ENCODE data around the gene GTF2H4. TPM values are rescaled to one million over a fixed set of nuclear protein-coding genes. Genes with fewer than 3 reads are reported as not detected.
A peak's percentile ranks its signal among the peaks of the same experiment; 100 is the strongest.

The GTF2H4 gene
- polyA plus RNA-seq, 1 donor from 2014 or later = 101 TPM

DNA sequence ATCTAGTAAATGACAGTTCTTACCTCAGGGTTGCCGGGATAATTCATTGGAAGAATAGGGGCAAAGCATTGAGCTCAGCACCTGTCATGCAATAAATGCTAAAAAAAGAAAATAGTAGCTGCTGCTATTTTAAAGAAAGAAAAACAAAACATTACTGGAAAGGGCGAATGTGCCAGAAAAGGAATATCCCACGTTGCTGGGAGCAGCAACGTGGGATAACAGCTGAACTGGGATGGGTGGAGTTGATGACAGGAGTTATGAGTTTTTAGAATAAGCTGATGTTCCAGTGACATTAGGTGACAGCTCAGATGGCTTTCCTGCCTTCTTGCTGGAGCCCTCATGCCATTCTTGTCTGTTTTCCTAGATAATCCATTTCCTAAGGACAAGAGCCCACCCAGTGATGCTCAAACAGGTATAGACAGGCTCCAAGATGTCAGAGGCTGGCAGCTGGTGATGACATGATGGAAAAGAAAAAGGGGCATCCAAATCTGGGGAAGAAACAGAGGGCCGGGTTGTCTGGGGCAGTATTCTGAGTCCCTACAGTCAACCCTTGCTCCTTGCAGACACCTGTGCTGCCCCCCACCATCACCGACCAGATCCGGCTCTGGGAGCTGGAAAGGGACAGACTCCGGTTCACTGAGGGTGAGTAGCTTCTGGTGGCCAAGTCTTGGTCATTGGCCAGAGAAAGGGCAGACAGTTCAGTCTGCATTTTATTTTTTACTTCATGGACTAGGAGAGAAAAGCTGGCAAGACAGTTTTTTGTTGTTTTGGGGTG is 4.9 kb downstream of the GTF2H4 start:
- Histone ChIP-seq H2AFZ (ENCODE audit: low read depth, low read length) (no peak overlapping the region), H4K20me1 (ENCODE audit: insufficient read depth) (no peaks in the 10 kb centered on the region), H3K27ac (ENCODE audit: low read length) (no peak overlapping the region), H3K4me2 (ENCODE audit: low read length) (no peak overlapping the region), H3F3A (ENCODE audit: insufficient read depth, low read length, poor library complexity, severe bottlenecking) (no peaks in the 10 kb centered on the region), H3K9ac (ENCODE audit: low read length) (no peak overlapping the region), H3K36me3 (ENCODE audit: insufficient read depth, low read length) (peaks cover 7% of the 10 kb centered on the region), H3K79me2 (replicated peaks; ENCODE audit: insufficient read depth, low read length) (peaks cover 10% of the 10 kb centered on the region), H3K27me3 (ENCODE audit: insufficient read depth, low read depth, low read length) (no peaks in the 10 kb centered on the region), H3K4me3 (ENCODE audit: low read length) (no peak overlapping the region), H3K9me2 (ENCODE audit: insufficient read depth, low read length) (no peaks in the 10 kb centered on the region), H3K9me3 (ENCODE audit: low read length) (no peaks in the 10 kb centered on the region)
- TF ChIP-seq MXI1 (conservative IDR thresholded peaks at IDR 0.05; ENCODE audit: poor library complexity, severe bottlenecking) = no peak
- no peak for TF ChIP-seq EZH2 (IDR thresholded peaks at IDR 0.05; ENCODE audit: borderline replicate concordance, insufficient read depth, low read length, poor library complexity, severe bottlenecking)
- TF ChIP-seq, protein P1, sequence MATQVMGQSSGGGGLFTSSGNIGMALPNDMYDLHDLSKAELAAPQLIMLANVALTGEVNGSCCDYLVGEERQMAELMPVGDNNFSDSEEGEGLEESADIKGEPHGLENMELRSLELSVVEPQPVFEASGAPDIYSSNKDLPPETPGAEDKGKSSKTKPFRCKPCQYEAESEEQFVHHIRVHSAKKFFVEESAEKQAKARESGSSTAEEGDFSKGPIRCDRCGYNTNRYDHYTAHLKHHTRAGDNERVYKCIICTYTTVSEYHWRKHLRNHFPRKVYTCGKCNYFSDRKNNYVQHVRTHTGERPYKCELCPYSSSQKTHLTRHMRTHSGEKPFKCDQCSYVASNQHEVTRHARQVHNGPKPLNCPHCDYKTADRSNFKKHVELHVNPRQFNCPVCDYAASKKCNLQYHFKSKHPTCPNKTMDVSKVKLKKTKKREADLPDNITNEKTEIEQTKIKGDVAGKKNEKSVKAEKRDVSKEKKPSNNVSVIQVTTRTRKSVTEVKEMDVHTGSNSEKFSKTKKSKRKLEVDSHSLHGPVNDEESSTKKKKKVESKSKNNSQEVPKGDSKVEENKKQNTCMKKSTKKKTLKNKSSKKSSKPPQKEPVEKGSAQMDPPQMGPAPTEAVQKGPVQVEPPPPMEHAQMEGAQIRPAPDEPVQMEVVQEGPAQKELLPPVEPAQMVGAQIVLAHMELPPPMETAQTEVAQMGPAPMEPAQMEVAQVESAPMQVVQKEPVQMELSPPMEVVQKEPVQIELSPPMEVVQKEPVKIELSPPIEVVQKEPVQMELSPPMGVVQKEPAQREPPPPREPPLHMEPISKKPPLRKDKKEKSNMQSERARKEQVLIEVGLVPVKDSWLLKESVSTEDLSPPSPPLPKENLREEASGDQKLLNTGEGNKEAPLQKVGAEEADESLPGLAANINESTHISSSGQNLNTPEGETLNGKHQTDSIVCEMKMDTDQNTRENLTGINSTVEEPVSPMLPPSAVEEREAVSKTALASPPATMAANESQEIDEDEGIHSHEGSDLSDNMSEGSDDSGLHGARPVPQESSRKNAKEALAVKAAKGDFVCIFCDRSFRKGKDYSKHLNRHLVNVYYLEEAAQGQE (IDR thresholded peaks at IDR 0.05; ENCODE audit: borderline replicate concordance) = no peak
- no peak for TF ChIP-seq EP300 (conservative IDR thresholded peaks at IDR 0.05; ENCODE audit: poor library complexity, severe bottlenecking)

DNA sequence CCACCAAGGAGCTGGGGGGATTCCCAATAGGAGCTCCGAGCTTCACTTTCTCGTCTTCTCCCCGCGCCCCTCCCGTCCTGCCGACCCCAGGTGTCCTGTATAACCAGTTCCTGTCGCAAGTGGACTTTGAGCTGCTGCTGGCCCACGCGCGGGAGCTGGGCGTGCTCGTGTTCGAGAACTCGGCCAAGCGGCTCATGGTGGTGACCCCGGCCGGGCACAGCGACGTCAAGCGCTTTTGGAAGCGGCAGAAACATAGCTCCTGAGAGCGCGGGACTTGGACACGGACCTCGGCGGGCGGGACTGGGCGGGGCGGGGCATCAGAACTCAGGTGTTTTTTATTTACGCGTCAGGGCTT is 5.7 kb downstream of the GTF2H4 start:
- Histone ChIP-seq H3K36me3 (ENCODE audit: insufficient read depth, low read length) (peaks cover 7% of the 10 kb centered on the region), H3K9me3 (ENCODE audit: low read length) (no peaks in the 10 kb centered on the region), H4K20me1 (ENCODE audit: insufficient read depth) (no peaks in the 10 kb centered on the region), H3K9ac (ENCODE audit: low read length) (no peak overlapping the region), H3K27ac (ENCODE audit: low read length) (no peak overlapping the region), H3K9me2 (ENCODE audit: insufficient read depth, low read length) (no peaks in the 10 kb centered on the region), H3K4me3 (ENCODE audit: low read length) (peak overlapping the region; percentile 70), H3K27me3 (ENCODE audit: insufficient read depth, low read depth, low read length) (no peaks in the 10 kb centered on the region), H3K79me2 (replicated peaks; ENCODE audit: insufficient read depth, low read length) (peaks cover 4% of the 10 kb centered on the region), H3F3A (ENCODE audit: insufficient read depth, low read length, poor library complexity, severe bottlenecking) (no peaks in the 10 kb centered on the region), H2AFZ (ENCODE audit: low read depth, low read length) (no peak overlapping the region), H3K4me2 (ENCODE audit: low read length) (no peak overlapping the region)
- TF ChIP-seq TAF1 (IDR thresholded peaks at IDR 0.05; ENCODE audit: low read depth) (no peak), SMC3 (conservative IDR thresholded peaks at IDR 0.05; ENCODE audit: poor library complexity) (no peak), MXI1 (conservative IDR thresholded peaks at IDR 0.05; ENCODE audit: poor library complexity, severe bottlenecking) (no peak), EZH2 (IDR thresholded peaks at IDR 0.05; ENCODE audit: borderline replicate concordance, insufficient read depth, low read length, poor library complexity, severe bottlenecking) (no peak), EP300 (conservative IDR thresholded peaks at IDR 0.05; ENCODE audit: poor library complexity, severe bottlenecking) (no peak), POLR2AphosphoS5 (IDR thresholded peaks at IDR 0.05) (no peak), RAD21 (conservative IDR thresholded peaks at IDR 0.05) (no peak)
- TF ChIP-seq, protein P2, sequence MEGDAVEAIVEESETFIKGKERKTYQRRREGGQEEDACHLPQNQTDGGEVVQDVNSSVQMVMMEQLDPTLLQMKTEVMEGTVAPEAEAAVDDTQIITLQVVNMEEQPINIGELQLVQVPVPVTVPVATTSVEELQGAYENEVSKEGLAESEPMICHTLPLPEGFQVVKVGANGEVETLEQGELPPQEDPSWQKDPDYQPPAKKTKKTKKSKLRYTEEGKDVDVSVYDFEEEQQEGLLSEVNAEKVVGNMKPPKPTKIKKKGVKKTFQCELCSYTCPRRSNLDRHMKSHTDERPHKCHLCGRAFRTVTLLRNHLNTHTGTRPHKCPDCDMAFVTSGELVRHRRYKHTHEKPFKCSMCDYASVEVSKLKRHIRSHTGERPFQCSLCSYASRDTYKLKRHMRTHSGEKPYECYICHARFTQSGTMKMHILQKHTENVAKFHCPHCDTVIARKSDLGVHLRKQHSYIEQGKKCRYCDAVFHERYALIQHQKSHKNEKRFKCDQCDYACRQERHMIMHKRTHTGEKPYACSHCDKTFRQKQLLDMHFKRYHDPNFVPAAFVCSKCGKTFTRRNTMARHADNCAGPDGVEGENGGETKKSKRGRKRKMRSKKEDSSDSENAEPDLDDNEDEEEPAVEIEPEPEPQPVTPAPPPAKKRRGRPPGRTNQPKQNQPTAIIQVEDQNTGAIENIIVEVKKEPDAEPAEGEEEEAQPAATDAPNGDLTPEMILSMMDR (IDR thresholded peaks at IDR 0.05; ENCODE audit: poor library complexity, severe bottlenecking) = no peak
- TF ChIP-seq, protein P1 (IDR thresholded peaks at IDR 0.05; ENCODE audit: borderline replicate concordance) = no peak
